KMS-11 (cell line): ENCODE results near the gene SIL1.

Experiments
- H2AFZ ChIP-seq: fragments of 200-600 bp; sonication (generic); 2 replicates; pipeline ENCODE4 v1.6.1; 2016; ENCODE audit warnings: antibody characterized with exemption, mixed run types, low read depth
- H3K27ac ChIP-seq: fragments of 200-600 bp; sonication (generic); 2 replicates; pipeline ENCODE4 v1.6.1; 2016; ENCODE audit warnings: mild to moderate bottlenecking, mixed run types
- H3K27me3 ChIP-seq: fragments of 200-600 bp; sonication (generic); 2 replicates; pipeline ENCODE4 v1.6.1; 2017; ENCODE audit warnings: mild to moderate bottlenecking, low read depth, mixed run types, moderate library complexity; ENCODE audit not compliant: insufficient read depth
- H3K36me3 ChIP-seq: fragments of 200-600 bp; sonication (generic); 2 replicates; pipeline ENCODE4 v1.6.1; 2017; ENCODE audit warnings: mild to moderate bottlenecking, mixed run types; ENCODE audit not compliant: insufficient read depth
- H3K4me1 ChIP-seq: fragments of 200-600 bp; sonication (generic); 2 replicates; pipeline ENCODE4 v1.6.1; 2016; ENCODE audit warnings: mild to moderate bottlenecking, low read depth, mixed run types; ENCODE audit not compliant: poor library complexity, severe bottlenecking
- H3K4me2 ChIP-seq: fragments of 200-600 bp; sonication (generic); 2 replicates; pipeline ENCODE4 v1.7.0; 2016; ENCODE audit warnings: mild to moderate bottlenecking, mixed run types
- H3K4me3 ChIP-seq: fragments of 200-600 bp; sonication (generic); IDR thresholded peaks from 2 replicates; pipeline ENCODE4 v1.6.1; 2017; ENCODE audit warnings: low read depth, low read length, mixed read lengths; ENCODE audit not compliant: insufficient read depth
- H3K79me2 ChIP-seq: fragments of 200-600 bp; sonication (generic); 2 replicates; pipeline ENCODE4 v1.6.1; 2016; ENCODE audit warnings: low read depth, mixed run types; ENCODE audit not compliant: insufficient read depth
- H3K9ac ChIP-seq: fragments of 200-600 bp; sonication (generic); 2 replicates; pipeline ENCODE4 v1.6.1; 2016; ENCODE audit warnings: mild to moderate bottlenecking, mixed run types
- H4K20me1 ChIP-seq: fragments of 200-600 bp; sonication (generic); 2 replicates; pipeline ENCODE4 v1.6.1; 2016; ENCODE audit warnings: mild to moderate bottlenecking, mixed run types; ENCODE audit not compliant: insufficient read depth
- TF ChIP-seq, protein P1 (sequence below): fragments of 200-600 bp; sonication (generic); conservative IDR thresholded peaks from 2 replicates; pipeline ENCODE4 v1.6.1; 2017; ENCODE audit warnings: low read depth, mild to moderate bottlenecking, antibody characterized with exemption, low read length, moderate library complexity, mixed read lengths

The SIL1 gene

DNA sequence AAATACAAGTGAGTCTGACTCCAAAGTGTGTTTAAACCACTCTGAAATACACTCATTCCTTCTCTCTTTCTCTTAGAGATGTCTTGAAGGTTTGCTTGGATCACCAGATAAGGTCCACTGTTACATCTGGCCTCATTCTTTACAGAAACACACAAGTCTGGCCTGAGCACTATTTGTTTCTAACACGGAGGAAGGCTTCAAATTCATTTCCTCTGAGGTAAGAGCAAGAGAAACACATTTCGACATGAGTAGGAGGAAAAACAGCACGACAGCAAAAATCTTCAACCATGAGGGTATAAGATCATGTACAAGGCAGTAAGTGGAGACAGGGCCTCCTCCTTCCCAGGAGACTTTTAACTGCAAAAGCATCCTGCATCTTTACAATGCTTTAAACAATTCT is 8.0 kb downstream of the SIL1 start:
- H3K27ac ChIP-seq, result no peak overlapping the region
- H3K4me3 ChIP-seq, result no peak overlapping the region
- no peaks in the 10 kb centered on the region for H3K36me3 ChIP-seq
- H3K27me3 ChIP-seq, result no peaks in the 10 kb centered on the region
- TF ChIP-seq, protein P1, sequence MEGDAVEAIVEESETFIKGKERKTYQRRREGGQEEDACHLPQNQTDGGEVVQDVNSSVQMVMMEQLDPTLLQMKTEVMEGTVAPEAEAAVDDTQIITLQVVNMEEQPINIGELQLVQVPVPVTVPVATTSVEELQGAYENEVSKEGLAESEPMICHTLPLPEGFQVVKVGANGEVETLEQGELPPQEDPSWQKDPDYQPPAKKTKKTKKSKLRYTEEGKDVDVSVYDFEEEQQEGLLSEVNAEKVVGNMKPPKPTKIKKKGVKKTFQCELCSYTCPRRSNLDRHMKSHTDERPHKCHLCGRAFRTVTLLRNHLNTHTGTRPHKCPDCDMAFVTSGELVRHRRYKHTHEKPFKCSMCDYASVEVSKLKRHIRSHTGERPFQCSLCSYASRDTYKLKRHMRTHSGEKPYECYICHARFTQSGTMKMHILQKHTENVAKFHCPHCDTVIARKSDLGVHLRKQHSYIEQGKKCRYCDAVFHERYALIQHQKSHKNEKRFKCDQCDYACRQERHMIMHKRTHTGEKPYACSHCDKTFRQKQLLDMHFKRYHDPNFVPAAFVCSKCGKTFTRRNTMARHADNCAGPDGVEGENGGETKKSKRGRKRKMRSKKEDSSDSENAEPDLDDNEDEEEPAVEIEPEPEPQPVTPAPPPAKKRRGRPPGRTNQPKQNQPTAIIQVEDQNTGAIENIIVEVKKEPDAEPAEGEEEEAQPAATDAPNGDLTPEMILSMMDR, result no peak
- H3K9ac ChIP-seq, result no peak overlapping the region
- H2AFZ ChIP-seq, result no peak overlapping the region
- no peak overlapping the region for H3K4me2 ChIP-seq
- H4K20me1 ChIP-seq, result no peaks in the 10 kb centered on the region
- H3K4me1 ChIP-seq, result peaks cover 34% of the 10 kb centered on the region
- H3K79me2 ChIP-seq, result peaks cover 2% of the 10 kb centered on the region; the same call in 1 of the 2 replicates

- Histone ChIP-seq H3K27me3 (no peaks in the 10 kb centered on the region), H3K4me1 (peaks cover 48% of the 10 kb centered on the region), H3K4me3 (no peak overlapping the region), H2AFZ (no peak overlapping the region), H4K20me1 (no peaks in the 10 kb centered on the region), H3K79me2 (peaks cover 11% of the 10 kb centered on the region; the same call in 1 of the 2 replicates), H3K9ac (no peak overlapping the region), H3K36me3 (no peaks in the 10 kb centered on the region), H3K4me2 (peak overlapping the region; percentile 8; the same call in 1 of the 2 replicates), H3K27ac (no peak overlapping the region)
- TF ChIP-seq, protein P1, result no peak
Measured at GRCh38 chr5:139188558-139189270, 9.5 kb downstream of the SIL1 start.

DNA sequence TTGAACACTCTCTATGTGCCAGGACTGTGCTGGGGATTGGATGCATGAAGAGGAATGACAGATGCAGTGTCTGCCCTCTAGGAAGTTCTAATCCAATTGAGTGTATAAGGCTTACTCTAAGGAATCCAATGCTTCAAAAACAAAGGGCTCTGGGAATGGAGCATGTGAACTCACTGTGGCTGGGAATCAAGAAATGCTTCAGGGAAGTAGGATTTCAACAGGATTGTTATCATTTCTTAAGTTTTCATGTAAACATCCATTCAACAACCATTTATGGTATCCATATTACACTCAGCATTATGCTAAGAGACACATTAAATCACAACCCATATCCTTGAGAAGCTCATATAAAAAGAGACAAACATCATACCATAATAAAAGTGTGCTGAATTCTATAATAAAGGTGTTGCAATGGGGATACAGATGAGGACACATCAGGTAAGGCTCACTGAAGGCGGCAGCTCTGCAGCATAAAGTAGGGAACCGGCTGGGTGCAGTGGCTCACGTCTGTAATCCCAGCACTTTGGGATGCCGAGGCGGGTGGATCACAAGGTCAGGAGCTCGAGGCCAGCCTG is 11.3 kb downstream of the SIL1 start:
- Histone ChIP-seq H3K36me3 (no peaks in the 10 kb centered on the region), H3K4me3 (no peak overlapping the region), H3K27me3 (no peaks in the 10 kb centered on the region), H3K79me2 (peaks cover 11% of the 10 kb centered on the region; the same call in 1 of the 2 replicates), H3K27ac (peak overlapping the region; percentile 34; the same call in 1 of the 2 replicates), H3K4me2 (peak overlapping the region; percentile 88; the same call in 1 of the 2 replicates), H2AFZ (no peak overlapping the region), H3K9ac (no peak overlapping the region), H3K4me1 (peaks cover 67% of the 10 kb centered on the region), H4K20me1 (no peaks in the 10 kb centered on the region)
- TF ChIP-seq, protein P1, result no peak

DNA sequence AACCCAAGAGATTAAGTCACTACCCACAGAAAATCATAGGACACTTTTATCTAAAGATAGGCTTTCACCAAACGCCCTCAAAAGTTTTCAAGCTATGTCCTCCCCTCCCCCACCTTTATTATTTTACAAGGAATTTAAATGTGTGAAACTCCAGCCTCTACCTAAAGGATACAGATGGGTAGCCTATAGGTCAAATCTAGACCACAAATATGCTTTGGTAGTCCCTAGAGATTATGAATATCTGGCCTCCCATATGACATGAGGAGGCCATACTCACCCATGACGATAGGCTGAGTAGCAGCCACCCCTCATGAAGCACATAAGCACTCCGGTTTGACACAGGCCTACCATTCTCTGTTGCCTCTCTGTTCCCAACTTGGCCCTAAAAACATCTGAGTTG is 11.9 kb downstream of the SIL1 start:
- Histone ChIP-seq H3K27ac (peak overlapping the region; percentile 34; the same call in 1 of the 2 replicates), H4K20me1 (no peaks in the 10 kb centered on the region), H3K79me2 (peaks cover 11% of the 10 kb centered on the region; the same call in 1 of the 2 replicates), H3K4me1 (peaks cover 73% of the 10 kb centered on the region), H3K9ac (no peak overlapping the region; the same call in 1 of the 2 replicates), H3K27me3 (no peaks in the 10 kb centered on the region), H2AFZ (no peak overlapping the region), H3K36me3 (no peaks in the 10 kb centered on the region), H3K4me2 (peak overlapping the region; percentile 88), H3K4me3 (no peak overlapping the region)
- TF ChIP-seq, protein P1, result no peak
